ENCODE results near the gene PACSIN2. TPM values are rescaled to one million over a fixed set of nuclear protein-coding genes. Genes with fewer than 3 reads are reported as not detected.

PACSIN2 gene
- total RNA-seq, 1 experiment from 2014 or later: 60.2 TPM

DNA sequence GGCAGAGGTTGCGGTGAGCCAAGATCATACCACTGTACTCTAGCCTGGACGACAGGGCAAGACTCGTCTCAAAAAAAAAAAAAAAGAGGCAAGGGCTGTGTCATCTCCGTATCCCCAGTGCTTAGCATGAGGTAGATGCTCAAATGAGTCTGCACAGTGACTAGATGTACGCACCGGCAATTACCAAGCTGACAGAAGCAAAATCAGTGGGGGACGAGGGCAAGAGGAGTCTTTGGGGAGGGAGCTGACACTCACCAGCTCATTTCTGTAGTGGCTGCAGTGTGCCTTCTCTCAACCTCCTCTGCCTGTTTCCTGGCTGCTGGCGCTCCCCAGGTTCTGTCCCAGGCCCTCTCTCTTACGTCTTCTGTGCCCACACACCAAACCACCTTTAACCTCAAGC, 69.9 kb downstream of the PACSIN2 start:
- intact Hi-C loops (cut with micrococcal nuclease; ENCODE audit: unreplicated experiment) (no loop called here), in situ Hi-C loops (cut with HindIII; ENCODE audit: low pct_unique_long_range_greater_than_20kb, low sequenced_read_pairs) (no loop called here)
- BruUV-seq (replicated peaks): no TSS peak
- CTCF ChIA-PET: no interaction called here
- TF ChIP-seq, protein P1, sequence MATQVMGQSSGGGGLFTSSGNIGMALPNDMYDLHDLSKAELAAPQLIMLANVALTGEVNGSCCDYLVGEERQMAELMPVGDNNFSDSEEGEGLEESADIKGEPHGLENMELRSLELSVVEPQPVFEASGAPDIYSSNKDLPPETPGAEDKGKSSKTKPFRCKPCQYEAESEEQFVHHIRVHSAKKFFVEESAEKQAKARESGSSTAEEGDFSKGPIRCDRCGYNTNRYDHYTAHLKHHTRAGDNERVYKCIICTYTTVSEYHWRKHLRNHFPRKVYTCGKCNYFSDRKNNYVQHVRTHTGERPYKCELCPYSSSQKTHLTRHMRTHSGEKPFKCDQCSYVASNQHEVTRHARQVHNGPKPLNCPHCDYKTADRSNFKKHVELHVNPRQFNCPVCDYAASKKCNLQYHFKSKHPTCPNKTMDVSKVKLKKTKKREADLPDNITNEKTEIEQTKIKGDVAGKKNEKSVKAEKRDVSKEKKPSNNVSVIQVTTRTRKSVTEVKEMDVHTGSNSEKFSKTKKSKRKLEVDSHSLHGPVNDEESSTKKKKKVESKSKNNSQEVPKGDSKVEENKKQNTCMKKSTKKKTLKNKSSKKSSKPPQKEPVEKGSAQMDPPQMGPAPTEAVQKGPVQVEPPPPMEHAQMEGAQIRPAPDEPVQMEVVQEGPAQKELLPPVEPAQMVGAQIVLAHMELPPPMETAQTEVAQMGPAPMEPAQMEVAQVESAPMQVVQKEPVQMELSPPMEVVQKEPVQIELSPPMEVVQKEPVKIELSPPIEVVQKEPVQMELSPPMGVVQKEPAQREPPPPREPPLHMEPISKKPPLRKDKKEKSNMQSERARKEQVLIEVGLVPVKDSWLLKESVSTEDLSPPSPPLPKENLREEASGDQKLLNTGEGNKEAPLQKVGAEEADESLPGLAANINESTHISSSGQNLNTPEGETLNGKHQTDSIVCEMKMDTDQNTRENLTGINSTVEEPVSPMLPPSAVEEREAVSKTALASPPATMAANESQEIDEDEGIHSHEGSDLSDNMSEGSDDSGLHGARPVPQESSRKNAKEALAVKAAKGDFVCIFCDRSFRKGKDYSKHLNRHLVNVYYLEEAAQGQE (IDR thresholded peaks at IDR 0.05; ENCODE audit: insufficient read depth in 1 of 2, low read depth in 2 of 2, low read length in 1 of 2): no peak
- TF ChIP-seq, protein P2, sequence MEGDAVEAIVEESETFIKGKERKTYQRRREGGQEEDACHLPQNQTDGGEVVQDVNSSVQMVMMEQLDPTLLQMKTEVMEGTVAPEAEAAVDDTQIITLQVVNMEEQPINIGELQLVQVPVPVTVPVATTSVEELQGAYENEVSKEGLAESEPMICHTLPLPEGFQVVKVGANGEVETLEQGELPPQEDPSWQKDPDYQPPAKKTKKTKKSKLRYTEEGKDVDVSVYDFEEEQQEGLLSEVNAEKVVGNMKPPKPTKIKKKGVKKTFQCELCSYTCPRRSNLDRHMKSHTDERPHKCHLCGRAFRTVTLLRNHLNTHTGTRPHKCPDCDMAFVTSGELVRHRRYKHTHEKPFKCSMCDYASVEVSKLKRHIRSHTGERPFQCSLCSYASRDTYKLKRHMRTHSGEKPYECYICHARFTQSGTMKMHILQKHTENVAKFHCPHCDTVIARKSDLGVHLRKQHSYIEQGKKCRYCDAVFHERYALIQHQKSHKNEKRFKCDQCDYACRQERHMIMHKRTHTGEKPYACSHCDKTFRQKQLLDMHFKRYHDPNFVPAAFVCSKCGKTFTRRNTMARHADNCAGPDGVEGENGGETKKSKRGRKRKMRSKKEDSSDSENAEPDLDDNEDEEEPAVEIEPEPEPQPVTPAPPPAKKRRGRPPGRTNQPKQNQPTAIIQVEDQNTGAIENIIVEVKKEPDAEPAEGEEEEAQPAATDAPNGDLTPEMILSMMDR (IDR thresholded peaks at IDR 0.05): no peak
- TF ChIP-seq SIN3A (IDR thresholded peaks at IDR 0.05; ENCODE audit: borderline replicate concordance, insufficient read depth, low read depth, low read length): no peak
- TF ChIP-seq POLR2AphosphoS5 (IDR thresholded peaks at IDR 0.05; ENCODE audit: low read depth, low read length): no peak
- no peak for TF ChIP-seq TCF7L2 (IDR thresholded peaks at IDR 0.05; ENCODE audit: low read depth, low read length)
- Histone ChIP-seq H3K4me3 (ENCODE audit: low read depth in 2 of 2, low read length in 2 of 2) (no peak overlapping the region), H3K36me3 (ENCODE audit: control insufficient read depth, insufficient read depth, low read length) (no peaks in the 10 kb centered on the region), H3K27ac (ENCODE audit: low read length) (no peak overlapping the region), H3K27me3 (ENCODE audit: control insufficient read depth, insufficient read depth, low read length) (no peaks in the 10 kb centered on the region), H3K4me1 (ENCODE audit: control insufficient read depth, insufficient read depth, low read length) (peaks cover 57% of the 10 kb centered on the region), H3K9me3 (ENCODE audit: control insufficient read depth, insufficient read depth, low read depth, low read length) (no peaks in the 10 kb centered on the region)
- POLR2A ChIA-PET: interaction anchor here (0.7 to 1.0 kb wide), 3 partner anchors 13 to 30 kb away, joined by 4 to 5 read pairs (median 4); no protein-coding TSS in a partner anchor
- DNase-seq (ENCODE audit: low read depth, low spot score) (no peak), ATAC-seq (no peak)

GRCh38 chr22:42944409-42944808, 70.5 kb downstream of the PACSIN2 start:
- in situ Hi-C loops (cut with HindIII; ENCODE audit: low pct_unique_long_range_greater_than_20kb, low sequenced_read_pairs): no loop called here
- Histone ChIP-seq H3K36me3 (ENCODE audit: control insufficient read depth, insufficient read depth, low read length) (no peaks in the 10 kb centered on the region), H3K4me1 (ENCODE audit: control insufficient read depth, insufficient read depth, low read length) (peaks cover 59% of the 10 kb centered on the region), H3K27ac (ENCODE audit: low read length) (no peak overlapping the region), H3K9me3 (ENCODE audit: control insufficient read depth, insufficient read depth, low read depth, low read length) (no peaks in the 10 kb centered on the region), H3K27me3 (ENCODE audit: control insufficient read depth, insufficient read depth, low read length) (no peaks in the 10 kb centered on the region), H3K4me3 (ENCODE audit: low read depth in 2 of 2, low read length in 2 of 2) (no peak overlapping the region)
- ATAC-seq (no peak), DNase-seq (ENCODE audit: low read depth, low spot score) (no peak)
- ChIA-PET CTCF (no interaction called here), POLR2A (interaction anchor here (1.0 kb wide), 1 partner anchor 14 kb away, joined by 4 read pairs; no protein-coding TSS in a partner anchor)
- no TSS peak for BruUV-seq (replicated peaks)
- intact Hi-C loops (cut with micrococcal nuclease; ENCODE audit: unreplicated experiment): no loop called here
- no peak for TF ChIP-seq TCF7L2 (IDR thresholded peaks at IDR 0.05; ENCODE audit: low read depth, low read length)
- TF ChIP-seq POLR2AphosphoS5 (IDR thresholded peaks at IDR 0.05; ENCODE audit: low read depth, low read length): no peak

DNA sequence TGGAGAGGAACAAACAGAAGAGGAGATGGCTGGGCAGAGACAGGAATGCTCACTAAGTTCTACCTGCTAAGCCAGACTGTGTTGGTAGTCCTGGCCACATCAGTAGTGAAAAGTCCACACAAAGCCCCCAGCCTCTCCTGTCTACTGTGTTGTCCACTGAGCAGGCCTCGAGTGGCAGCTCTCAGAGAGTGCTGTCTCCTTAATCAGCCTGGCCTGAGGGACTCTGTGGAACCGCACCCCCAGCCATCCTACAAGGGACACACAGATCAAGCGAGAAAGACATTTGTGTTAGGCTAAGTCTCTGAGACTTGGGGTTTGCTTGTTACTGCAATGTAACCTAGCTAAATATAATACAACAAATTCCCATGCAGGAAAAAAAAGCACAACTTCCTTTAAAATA, 71.0 kb downstream of the PACSIN2 start:
- TF ChIP-seq, protein P1 (IDR thresholded peaks at IDR 0.05; ENCODE audit: insufficient read depth in 1 of 2, low read depth in 2 of 2, low read length in 1 of 2): no peak
- TF ChIP-seq, protein P2 (IDR thresholded peaks at IDR 0.05): no peak
- TF ChIP-seq SIN3A (IDR thresholded peaks at IDR 0.05; ENCODE audit: borderline replicate concordance, insufficient read depth, low read depth, low read length): no peak
- TF ChIP-seq TCF7L2 (IDR thresholded peaks at IDR 0.05; ENCODE audit: low read depth, low read length): no peak
- no peak for TF ChIP-seq POLR2AphosphoS5 (IDR thresholded peaks at IDR 0.05; ENCODE audit: low read depth, low read length)
- POLR2A ChIA-PET: interaction anchor here (1.0 kb wide), 1 partner anchor 14 kb away, joined by 4 read pairs; no protein-coding TSS in a partner anchor
- CTCF ChIA-PET: no interaction called here
- Histone ChIP-seq H3K36me3 (ENCODE audit: control insufficient read depth, insufficient read depth, low read length) (no peaks in the 10 kb centered on the region), H3K27ac (ENCODE audit: low read length) (no peak overlapping the region), H3K27me3 (ENCODE audit: control insufficient read depth, insufficient read depth, low read length) (no peaks in the 10 kb centered on the region), H3K9me3 (ENCODE audit: control insufficient read depth, insufficient read depth, low read depth, low read length) (no peaks in the 10 kb centered on the region), H3K4me1 (ENCODE audit: control insufficient read depth, insufficient read depth, low read length) (peaks cover 59% of the 10 kb centered on the region), H3K4me3 (ENCODE audit: low read depth in 2 of 2, low read length in 2 of 2) (no peak overlapping the region)
- in situ Hi-C loops (cut with HindIII; ENCODE audit: low pct_unique_long_range_greater_than_20kb, low sequenced_read_pairs): no loop called here
- DNase-seq (ENCODE audit: low read depth, low spot score): no peak
- intact Hi-C loops (cut with micrococcal nuclease; ENCODE audit: unreplicated experiment): no loop called here
- ATAC-seq: no peak
- BruUV-seq (replicated peaks): no TSS peak
